ENCODE data around the gene BANF1.

Gene BANF1

GRCh38 chr11:66001942-66002647, at the start of gene BANF1, which contains the start of gene EIF1AD:
TSS of gene BANF1 (plus strand) at chr11:66002503. CDS start at chr11:66003251, 748 bp downstream.
TSS of gene EIF1AD (minus strand) at chr11:66002157. CDS start at chr11:66000389, 1,768 bp downstream.
- peak; percentile 79 to 86 for DNase-seq (ENCODE audit: low read depth in 1 of 2, low spot score in 1 of 2)

GRCh38 chr11:65953471-65953870, 48.8 kb upstream of the BANF1 start:
- no peak for DNase-seq (ENCODE audit: low read depth in 1 of 2, low spot score in 1 of 2)

- no peak for DNase-seq (ENCODE audit: low read depth in 1 of 2, low spot score in 1 of 2)
Observed at GRCh38 chr11:65954771-65955170, 47.5 kb upstream of the BANF1 start.

GRCh38 chr11:65958291-65958690, 44.0 kb upstream of the BANF1 start:
- no peak for DNase-seq (ENCODE audit: low read depth in 1 of 2, low spot score in 1 of 2)

GRCh38 chr11:65958774-65959420, 43.4 kb upstream of the BANF1 start:
- no peak for DNase-seq (ENCODE audit: low read depth in 1 of 2, low spot score in 1 of 2)

- no peak for DNase-seq (ENCODE audit: low read depth in 1 of 2, low spot score in 1 of 2)
Observed at GRCh38 chr11:65960824-65961266, 41.5 kb upstream of the BANF1 start.

GRCh38 chr11:65961267-65962140, 40.8 kb upstream of the BANF1 start, which contains the start of gene SART1:
TSS of gene SART1 (plus strand) at chr11:65961734. CDS start at chr11:65961781, 47 bp downstream.
- peak; percentile 88 to 93 for DNase-seq (ENCODE audit: low read depth in 1 of 2, low spot score in 1 of 2)

GRCh38 chr11:65962141-65962564, 40.1 kb upstream of the BANF1 start:
- no peak for DNase-seq (ENCODE audit: low read depth in 1 of 2, low spot score in 1 of 2)

- DNase-seq (ENCODE audit: low read depth in 1 of 2, low spot score in 1 of 2): no peak
Observed at GRCh38 chr11:65964906-65965305, 37.4 kb upstream of the BANF1 start.

- DNase-seq (ENCODE audit: low read depth in 1 of 2, low spot score in 1 of 2): no peak
Observed at GRCh38 chr11:65965986-65966762, 36.1 kb upstream of the BANF1 start.

GRCh38 chr11:65967329-65967934, 34.9 kb upstream of the BANF1 start:
- no peak for DNase-seq (ENCODE audit: low read depth in 1 of 2, low spot score in 1 of 2)

GRCh38 chr11:65968600-65969482, 33.5 kb upstream of the BANF1 start:
- DNase-seq (ENCODE audit: low read depth in 1 of 2, low spot score in 1 of 2): no peak

- DNase-seq (ENCODE audit: low read depth in 1 of 2, low spot score in 1 of 2): no peak
Observed at GRCh38 chr11:65972116-65972515, 30.2 kb upstream of the BANF1 start.

GRCh38 chr11:65973439-65974110, 28.7 kb upstream of the BANF1 start:
- DNase-seq (ENCODE audit: low read depth in 1 of 2, low spot score in 1 of 2): no peak

- no peak for DNase-seq (ENCODE audit: low read depth in 1 of 2, low spot score in 1 of 2)
Observed at GRCh38 chr11:65975771-65976170, 26.5 kb upstream of the BANF1 start.

- DNase-seq (ENCODE audit: low read depth in 1 of 2, low spot score in 1 of 2): no peak
Observed at GRCh38 chr11:65976216-65977176, 25.8 kb upstream of the BANF1 start.

- no peak for DNase-seq (ENCODE audit: low read depth in 1 of 2, low spot score in 1 of 2)
Observed at GRCh38 chr11:65977621-65978390, 24.5 kb upstream of the BANF1 start.

Measured in activated T-helper 1 cell treated with anti-CD3 and anti-CD28 coated beads, Interleukin-2, amount 50 U/mL, for 16 hours (primary cell).